Ovary (tissue), 9 donors: ENCODE data around the gene SEC14L6. TPM values are rescaled to one million over a fixed set of nuclear protein-coding genes. Genes with fewer than 3 reads are reported as not detected.

Experiments used
- DNase-seq, 5 donors: peaks; one replicate each; pipeline ENCODE4 v3.0.0-alpha.2; 2019 to 2020
- H3K27ac ChIP-seq, 2 donors: fragments of 200-600 bp; one replicate each; pipeline versions ENCODE4 v1.5.1 to v1.8.0; 2019 to 2022
- H3K27me3 ChIP-seq: fragments of 200-600 bp; one replicate; pipeline ENCODE4 v1.8.0; 2022
- H3K36me3 ChIP-seq: fragments of 200-600 bp; sonication (generic); one replicate; pipeline ENCODE4 v1.5.1; 2019
- H3K4me1 ChIP-seq: one replicate; pipeline ENCODE4 v1.8.1; 2013; ENCODE audit warnings: mild to moderate bottlenecking, moderate library complexity; ENCODE audit not compliant: insufficient read depth
- H3K4me3 ChIP-seq: fragments of 200-600 bp; sonication (generic); one replicate; pipeline ENCODE4 v1.5.1; 2017
- H3K9me3 ChIP-seq, 2 donors: fragments of 200-600 bp in 1 of 2; sonication (generic) in 1 of 2; one replicate each; pipeline versions ENCODE4 v1.5.1 to v1.8.1; 2013 to 2019; ENCODE audit warnings: mild to moderate bottlenecking in 1 of 2, moderate library complexity in 1 of 2
- CTCF ChIP-seq, 3 donors: fragments of 450-650 bp in 2 of 3; fragments of 200-600 bp in 1 of 3; IDR thresholded peaks; one replicate each; pipeline versions ENCODE4 v1.5.1 to v1.8.0; 2016 to 2022; ENCODE audit warnings: antibody characterized with exemption in 3 of 3, mild to moderate bottlenecking in 1 of 3
- EP300 ChIP-seq: sonication (generic); formaldehyde crosslinking; IDR thresholded peaks from one replicate; pipeline ENCODE4 v1.6.1; 2017; ENCODE audit warnings: antibody characterized with exemption
- POLR2A ChIP-seq: fragments of 450-650 bp; IDR thresholded peaks from one replicate; pipeline ENCODE4 v1.6.1; 2017; ENCODE audit warnings: antibody characterized with exemption, mild to moderate bottlenecking, moderate library complexity
- WGBS, 3 donors: extraction: QIAGEN DNeasy Blood & Tissue Kit in 1 of 3; methylation state at CpG; one replicate each; pipeline versions ENCODE4 v1.1.5 to v1.1.7; 2013 to 2017; 5-methylcytosine and 5-hydroxymethylcytosine counted together
- intact Hi-C, 4 donors: fragments of 100-400 bp; cut with DNase I; formaldehyde crosslinking; loops; one replicate each; pipeline versions ENCODE4 v1.11.0 to v1.15.1; 2022 to 2023
- polyA plus RNA-seq, 2 donors: library from polyadenylated mRNA; stranded (reverse); fragments of 200-250 nt in 1 of 2; fragments of 350-450 nt in 1 of 2; fragmentation: Illumina TruSeq in 1 of 2; extraction: RNeasy Lipid Tissue Mini Kit (QIAGEN cat#74804) in 1 of 2; gene quantifications; one replicate each; pipeline ENCODE4 v1.2.3, GENCODE V29; 2013 to 2014
- total RNA-seq, 7 donors: library from RNA; depleted of rRNA in 2 of 7; stranded (reverse); fragments of >200 nt in 2 of 7; fragmentation: NEBNext Ultra II Directional in 3 of 7; extraction: Animal tissue kit (Norgen Biotek cat#: 25700) in 3 of 7; gene quantifications; one replicate each; pipeline versions ENCODE4 v1.1.0 to v1.2.4, GENCODE V29; 2016 to 2023
- donor health status: DM: no; HTN: no; CAD: no; lungs with moderate emphysema.
- donor health status: DM: no; HTN: no; CAD: no.
- donor health status: Bipolar disorder and iron deficiency.
- donor health status: DM: yes; HTN: yes; CAD: no.
- donor health status: DM: no; HTN: no; CAD: no.
- donor health status: DM: yes; HTN: yes; CAD: no.

Gene SEC14L6
- total and polyA plus RNA-seq, 9 donors: 0.92 to 2.8 (median 1.7) TPM

DNA sequence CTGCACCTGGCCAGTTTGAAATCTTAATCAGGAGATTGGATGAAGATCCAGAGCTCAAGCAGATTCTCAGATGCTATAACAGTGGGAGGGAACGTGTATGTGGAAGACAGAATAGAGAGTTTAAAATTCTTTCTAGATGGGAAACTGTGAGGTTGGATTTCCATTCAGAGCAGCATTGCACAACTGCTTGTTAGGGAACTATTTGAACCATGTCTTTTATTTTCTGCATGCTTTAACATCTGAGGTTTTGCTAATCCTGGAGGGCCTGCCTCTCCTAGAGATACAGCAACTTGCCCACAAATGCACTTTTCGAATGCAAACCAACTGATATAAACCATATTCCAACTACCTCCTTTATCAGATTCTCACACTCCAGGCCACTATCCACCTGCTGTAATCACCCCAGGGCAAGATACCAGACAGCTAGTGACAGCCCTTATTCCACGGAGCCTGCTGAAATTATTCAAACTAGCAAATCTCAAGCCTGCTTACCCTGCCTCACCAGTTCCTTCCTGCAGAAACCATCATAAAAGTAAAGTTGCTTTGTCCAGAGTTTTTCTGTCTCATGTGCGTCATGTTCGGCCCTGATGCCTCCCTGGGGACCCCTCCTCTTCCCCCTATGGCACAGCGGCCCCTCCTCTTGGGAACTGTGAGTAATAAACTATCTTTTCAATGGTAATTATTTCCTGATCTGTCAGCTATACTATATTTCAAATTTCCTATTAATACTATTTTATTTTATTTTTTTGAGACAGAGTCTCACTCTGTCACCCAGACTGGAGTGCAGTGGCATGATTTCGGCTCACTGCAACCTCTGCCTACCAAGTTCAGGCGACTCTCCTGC, 22.7 kb downstream of the SEC14L6 start:
- H3K27me3 ChIP-seq: no peaks in the 10 kb centered on the region
- H3K27ac ChIP-seq: no peak overlapping the region
- DNase-seq: no peak
- 72 to 81% (median 78%) methylated on average over 8 of the region's 8 CpGs for WGBS, 3 donors
- H3K4me3 ChIP-seq: no peak overlapping the region
- H3K4me1 ChIP-seq: no peaks in the 10 kb centered on the region
- H3K9me3 ChIP-seq: no peaks in the 10 kb centered on the region
- TF ChIP-seq POLR2A (no peak), EP300 (no peak), CTCF (IDR thresholded peaks at IDR 0.05) (no peak)
- intact Hi-C loops: no loop called here
- no peaks in the 10 kb centered on the region for H3K36me3 ChIP-seq

DNA sequence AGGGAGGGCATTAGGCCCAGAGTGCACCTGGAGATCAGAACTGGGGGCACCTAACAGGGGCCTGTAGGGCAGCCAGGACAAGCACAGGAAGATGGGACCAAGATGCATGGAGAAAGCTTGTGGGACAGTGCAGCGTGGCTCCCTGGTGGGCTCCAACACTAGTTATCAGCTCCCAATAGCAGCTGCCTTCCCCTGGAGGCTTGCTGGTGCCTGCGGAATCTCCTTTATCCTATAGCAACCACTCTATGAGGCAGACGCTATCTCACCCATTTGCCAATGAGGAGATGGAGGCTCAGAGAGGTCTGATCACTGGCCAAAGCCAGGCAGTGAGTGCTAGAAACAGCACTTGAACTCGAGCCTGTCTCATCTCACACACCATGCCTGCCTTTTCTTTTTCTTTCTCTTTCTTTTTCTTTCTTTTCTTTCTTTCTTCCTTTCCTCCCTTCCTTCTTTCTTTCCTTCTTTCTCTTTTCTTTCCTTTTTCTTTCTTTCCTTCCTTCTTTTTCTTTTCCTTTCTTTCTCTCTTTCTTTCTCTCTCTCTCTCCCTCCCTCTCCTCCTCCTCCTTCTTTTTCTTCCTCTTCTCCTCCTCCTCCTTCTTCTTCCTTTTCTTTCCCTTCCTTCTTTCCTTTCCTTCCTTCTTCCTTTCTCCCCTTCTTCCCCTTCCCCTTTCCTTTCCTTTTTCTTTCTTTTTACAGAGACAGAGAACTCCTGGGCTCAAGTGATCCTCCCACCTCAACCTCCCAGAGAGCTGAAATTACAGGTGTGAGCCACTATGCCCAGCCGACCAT, 25.0 kb downstream of the SEC14L6 start:
- H3K27me3 ChIP-seq: no peaks in the 10 kb centered on the region
- WGBS, 3 donors: 62 to 71% (median 68%) methylated on average over 5 of the region's 5 CpGs
- TF ChIP-seq CTCF (IDR thresholded peaks at IDR 0.05) (no peak), EP300 (no peak), POLR2A (no peak)
- no peaks in the 10 kb centered on the region for H3K36me3 ChIP-seq
- no peaks in the 10 kb centered on the region for H3K9me3 ChIP-seq
- no peak overlapping the region for H3K4me3 ChIP-seq
- DNase-seq: no peak
- intact Hi-C loops: no loop called here
- no peak overlapping the region for H3K27ac ChIP-seq
- H3K4me1 ChIP-seq: no peaks in the 10 kb centered on the region

DNA sequence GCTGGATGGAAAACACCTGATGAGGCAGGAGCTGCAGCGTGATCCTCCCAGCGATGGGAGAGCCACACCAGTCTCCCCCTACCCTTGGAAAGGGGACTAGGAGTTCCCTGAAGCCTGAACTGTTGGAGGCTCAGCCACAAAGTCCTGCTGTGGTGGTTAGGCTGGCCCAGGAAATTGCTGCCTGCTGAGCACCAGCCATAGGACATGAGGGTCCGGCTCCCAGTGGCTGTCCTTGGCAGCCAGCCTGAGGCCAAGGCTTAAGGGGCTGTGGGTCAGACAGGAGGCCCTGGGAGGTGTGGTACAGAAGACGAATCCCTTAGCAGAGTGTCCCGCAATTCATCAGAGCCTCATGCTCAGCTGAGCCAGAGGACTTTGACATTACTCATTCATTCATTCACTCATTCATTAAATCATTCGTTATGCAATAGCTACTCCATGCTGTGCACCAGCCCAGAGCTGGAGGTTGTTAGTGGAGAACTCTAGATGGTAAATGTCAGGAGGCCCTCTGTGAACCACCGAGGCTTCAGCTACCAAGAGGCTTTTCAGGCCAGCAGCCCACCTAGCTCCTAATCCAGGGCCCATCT, 26.6 kb downstream of the SEC14L6 start:
- TF ChIP-seq POLR2A (no peak), EP300 (no peak), CTCF (IDR thresholded peaks at IDR 0.05) (no peak)
- no peak for DNase-seq
- Histone ChIP-seq H3K36me3 (no peaks in the 10 kb centered on the region), H3K9me3 (no peaks in the 10 kb centered on the region), H3K4me3 (no peak overlapping the region), H3K27ac (no peak overlapping the region), H3K4me1 (no peaks in the 10 kb centered on the region), H3K27me3 (no peaks in the 10 kb centered on the region)
- intact Hi-C loops: no loop called here
- WGBS, 3 donors: 58 to 75% (median 73%) methylated on average over 7 of the region's 7 CpGs

DNA sequence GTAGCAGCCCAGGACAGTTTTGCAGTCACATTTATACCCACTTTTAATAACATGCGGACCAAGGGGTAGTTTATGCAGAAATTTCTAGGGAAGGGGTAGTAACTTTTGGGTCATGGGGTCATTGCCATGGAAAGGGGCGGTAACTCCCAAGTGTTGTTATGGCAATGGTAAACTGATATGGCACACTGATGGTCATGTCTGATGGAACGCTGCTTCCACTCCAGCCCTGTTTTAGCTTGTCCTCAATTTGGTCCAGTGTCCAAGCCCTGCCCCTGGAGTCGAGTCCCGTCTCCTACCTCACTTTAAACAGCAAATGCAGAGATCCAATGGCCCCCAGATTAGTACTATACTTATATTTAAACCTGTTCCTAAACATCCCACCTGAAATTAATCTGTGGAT, 29.8 kb downstream of the SEC14L6 start:
- 83 to 89% (median 85%) methylated on average over 5 of the region's 5 CpGs for WGBS, 3 donors
- no peak overlapping the region for H3K4me3 ChIP-seq
- H3K27me3 ChIP-seq: no peaks in the 10 kb centered on the region
- no peaks in the 10 kb centered on the region for H3K4me1 ChIP-seq
- H3K36me3 ChIP-seq: no peaks in the 10 kb centered on the region
- TF ChIP-seq CTCF (IDR thresholded peaks at IDR 0.05) (no peak), EP300 (no peak), POLR2A (no peak)
- intact Hi-C loops: no loop called here
- H3K9me3 ChIP-seq: no peaks in the 10 kb centered on the region
- no peak for DNase-seq
- no peak overlapping the region for H3K27ac ChIP-seq
